ENCODE measurements around the gene FAM241A.
"Not testable (repeated sequence)": the region's sequence is repeated elsewhere in the genome, so short reads cannot be mapped to it uniquely, and the experiment has no call there.

FAM241A gene

GRCh38 chr4:112136551-112136950 lies 8.7 kb upstream of the FAM241A start:
- no peak for DNase-seq (ENCODE audit: extremely low read depth in 1 of 2, low read depth in 1 of 2)

GRCh38 chr4:112138538-112138937 lies 6.7 kb upstream of the FAM241A start:
- no peak for DNase-seq (ENCODE audit: extremely low read depth in 1 of 2, low read depth in 1 of 2)

GRCh38 chr4:112140536-112140935 lies 4.7 kb upstream of the FAM241A start:
- no peak for DNase-seq (ENCODE audit: extremely low read depth in 1 of 2, low read depth in 1 of 2)

- no peak for DNase-seq (ENCODE audit: extremely low read depth in 1 of 2, low read depth in 1 of 2)
Observed at GRCh38 chr4:112141366-112142138, 3.7 kb upstream of the FAM241A start.

- no peak for DNase-seq (ENCODE audit: extremely low read depth in 1 of 2, low read depth in 1 of 2)
Observed at GRCh38 chr4:112142182-112142581, 3.1 kb upstream of the FAM241A start.

- no peak for DNase-seq (ENCODE audit: extremely low read depth in 1 of 2, low read depth in 1 of 2)
Observed at GRCh38 chr4:112143781-112144180, 1.5 kb upstream of the FAM241A start.

GRCh38 chr4:112144546-112145325 lies 518 bp upstream of the FAM241A start:
- no peak for DNase-seq (ENCODE audit: extremely low read depth in 1 of 2, low read depth in 1 of 2)

- DNase-seq (ENCODE audit: extremely low read depth in 1 of 2, low read depth in 1 of 2): peak; percentile 56 to 66
Observed at GRCh38 chr4:112145790-112146501, 692 bp downstream of the FAM241A start.

- no peak for DNase-seq (ENCODE audit: extremely low read depth in 1 of 2, low read depth in 1 of 2)
Observed at GRCh38 chr4:112146502-112146813, 1.2 kb downstream of the FAM241A start.

- no peak for DNase-seq (ENCODE audit: extremely low read depth in 1 of 2, low read depth in 1 of 2)
Observed at GRCh38 chr4:112147697-112148096, 2.4 kb downstream of the FAM241A start.

- no peak for DNase-seq (ENCODE audit: extremely low read depth in 1 of 2, low read depth in 1 of 2)
Observed at GRCh38 chr4:112150920-112151319, 5.7 kb downstream of the FAM241A start.

GRCh38 chr4:112152521-112152920 lies 7.3 kb downstream of the FAM241A start:
- no peak for DNase-seq (ENCODE audit: extremely low read depth in 1 of 2, low read depth in 1 of 2)

- no peak for DNase-seq (ENCODE audit: extremely low read depth in 1 of 2, low read depth in 1 of 2)
Observed at GRCh38 chr4:112153211-112153791, 8.0 kb downstream of the FAM241A start.

- no peak for DNase-seq (ENCODE audit: extremely low read depth in 1 of 2, low read depth in 1 of 2)
Observed at GRCh38 chr4:112156112-112156511, 10.9 kb downstream of the FAM241A start.

- no peak for DNase-seq (ENCODE audit: extremely low read depth in 1 of 2, low read depth in 1 of 2)
Observed at GRCh38 chr4:112156553-112156952, 11.3 kb downstream of the FAM241A start.

GRCh38 chr4:112163706-112164105 lies 18.5 kb downstream of the FAM241A start:
- not testable (repeated sequence) for DNase-seq (ENCODE audit: extremely low read depth in 1 of 2, low read depth in 1 of 2)

- no peak for DNase-seq (ENCODE audit: extremely low read depth in 1 of 2, low read depth in 1 of 2)
Observed at GRCh38 chr4:112167794-112168193, 22.5 kb downstream of the FAM241A start.

- DNase-seq (ENCODE audit: extremely low read depth in 1 of 2, low read depth in 1 of 2): no peak
Observed at GRCh38 chr4:112168719-112169500, 23.7 kb downstream of the FAM241A start.

- DNase-seq (ENCODE audit: extremely low read depth in 1 of 2, low read depth in 1 of 2): no peak
Observed at GRCh38 chr4:112170451-112170993, 25.3 kb downstream of the FAM241A start.

- DNase-seq (ENCODE audit: extremely low read depth in 1 of 2, low read depth in 1 of 2): not testable (repeated sequence)
Observed at GRCh38 chr4:112171051-112171763, 26.0 kb downstream of the FAM241A start.

Measured in stimulated activated CD8-positive, alpha-beta memory T cell treated with anti-CD3 and anti-CD28 coated beads, Interleukin-7, amount 100 ng/mL, for 48 hours (primary cell).